K562 (cell line): ENCODE measurements around the gene MAD1L1. TPM values are rescaled to one million over a fixed set of nuclear protein-coding genes. Genes with fewer than 3 reads are reported as not detected.
A peak's percentile ranks its signal among the peaks of the same experiment; 100 is the strongest.

Experiments used
- ATAC-seq: fragments of 200-7000 bp; cut with Tn5 transposase; 3 replicates; pipeline ENCODE4 v1.9.1; 2020; ENCODE audit warnings: moderate library complexity
- BruUV-seq: library from RNA; stranded (reverse); fragments of 400-500 nt; replicated peaks from 2 replicates; lab custom pipeline; 2021; lab: Mats Ljungman, UMichigan
- CTCF ChIA-PET: fragments of 300-600 bp; formaldehyde crosslinking; extraction: SDS; loops from one replicate; lab custom pipeline; 2021; ENCODE audit warnings: low intra/inter-chr PET ratio; lab: Yijun Ruan, JAX
- POLR2A ChIA-PET: fragments of 300-600, 350-650 bp; sonication (Branson Sonifier 250); formaldehyde crosslinking; extraction: SDS; loops from one replicate; lab custom pipeline; 2021; ENCODE audit warnings: antibody characterized with exemption, inconsistent platforms; lab: Yijun Ruan, JAX
- DNase-seq, 4 experiments: peaks; one replicate each; pipeline versions ENCODE4 v3.0.0 to v3.0.0-alpha.2; 2011 to 2018; ENCODE audit warnings: low spot score in 3 of 4, mixed read lengths in 3 of 4; ENCODE audit errors: extremely low read depth in 1 of 4
- FAIRE-seq: peaks from 2 replicates; lab custom pipeline; 2011; peaks lifted over from hg19 to GRCh38; lab: Jason Lieb, UNC
- H2AFZ ChIP-seq: 2 replicates; pipeline ENCODE4 v1.6.0; 2011; ENCODE audit warnings: low read depth, low read length, control low read depth, inconsistent platforms
- H3K27ac ChIP-seq: fragments of 200-600 bp; 3 replicates; pipeline ENCODE4 v1.8.0; 2011; ENCODE audit warnings: low read depth, mild to moderate bottlenecking, control low read depth, inconsistent platforms, low read length, moderate library complexity, mixed read lengths; ENCODE audit errors: extremely low read depth
- H3K27me3 ChIP-seq, 2 experiments: fragments of 300-600 bp in 1 of 2; 2 replicates in 1 of 2; 3 replicates in 1 of 2; pipeline versions ENCODE4 v1.6.0 to v1.8.0; 2011; ENCODE audit warnings: inconsistent platforms in 2 of 2, low read length in 2 of 2, mild to moderate bottlenecking in 1 of 2, mixed read lengths in 1 of 2, moderate library complexity in 1 of 2; ENCODE audit not compliant: control insufficient read depth in 2 of 2, insufficient read depth in 2 of 2
- H3K36me3 ChIP-seq: fragments of 300-600 bp; 3 replicates; pipeline ENCODE4 v1.8.0; 2011; ENCODE audit warnings: mild to moderate bottlenecking, low read length, inconsistent platforms; ENCODE audit not compliant: control insufficient read depth, insufficient read depth
- H3K4me1 ChIP-seq, 2 experiments: fragments of 200-600 bp in 1 of 2; replicated peaks in 1 of 2; 2 replicates in 1 of 2; 3 replicates in 1 of 2; pipeline versions ENCODE4 v1.5.1 to v1.8.0; 2011; ENCODE audit warnings: inconsistent platforms in 2 of 2, low read length in 2 of 2, mild to moderate bottlenecking in 1 of 2, mixed read lengths in 1 of 2, moderate library complexity in 1 of 2; ENCODE audit not compliant: control insufficient read depth in 2 of 2, insufficient read depth in 2 of 2
- H3K4me2 ChIP-seq: 2 replicates; pipeline ENCODE4 v1.6.1; 2011; ENCODE audit warnings: low read length, control low read depth, inconsistent platforms, mixed read lengths; ENCODE audit not compliant: insufficient read depth
- H3K4me3 ChIP-seq: fragments of 200-600 bp; sonication (generic), shearing (Covaris generic); 2 replicates; pipeline ENCODE4 v1.5.1; 2016; ENCODE audit warnings: control low read depth, inconsistent platforms
- H3K79me2 ChIP-seq: fragments of 200-600 bp; 3 replicates; pipeline ENCODE4 v1.8.0; 2011; ENCODE audit warnings: low read length, inconsistent platforms; ENCODE audit not compliant: control insufficient read depth, insufficient read depth
- H3K9ac ChIP-seq, 2 experiments: 2 replicates each; pipeline versions ENCODE4 v1.6.0 to v1.6.1; 2011; ENCODE audit warnings: low read depth in 2 of 2, low read length in 2 of 2, control low read depth in 1 of 2, inconsistent platforms in 1 of 2, mild to moderate bottlenecking in 1 of 2, mixed read lengths in 1 of 2; ENCODE audit not compliant: insufficient read depth in 1 of 2
- H3K9me1 ChIP-seq: one replicate; pipeline ENCODE4 v1.6.0; 2011; ENCODE audit warnings: inconsistent platforms, mild to moderate bottlenecking, low read length, moderate library complexity; ENCODE audit not compliant: control insufficient read depth, insufficient read depth
- H3K9me3 ChIP-seq: replicated peaks from 2 replicates; pipeline ENCODE4 v1.5.1; 2011; ENCODE audit warnings: low read depth, low read length, inconsistent platforms; ENCODE audit not compliant: control insufficient read depth, insufficient read depth
- H4K20me1 ChIP-seq: replicated peaks from 2 replicates; pipeline ENCODE4 v1.6.1; 2011; ENCODE audit warnings: low read length, inconsistent platforms, mixed read lengths; ENCODE audit not compliant: control insufficient read depth, insufficient read depth
- CEBPG ChIP-seq, 3 experiments: fragments of 200-800 bp in 1 of 3; sonication (Bioruptor generic) in 1 of 3; sonication (generic) in 1 of 3; formaldehyde crosslinking in 1 of 3; IDR thresholded peaks in 2 of 3; conservative IDR thresholded peaks in 1 of 3; 2 replicates each; pipeline versions ENCODE4 v1.6.1 to v1.8.0; 2016 to 2022; ENCODE audit warnings: missing compliant biosample characterization in 2 of 3, missing genetic modification characterization in 2 of 3, mild to moderate bottlenecking in 1 of 3, missing genetic modification reagents in 1 of 3
- DPF2 ChIP-seq: fragments of 450-650 bp; IDR thresholded peaks from 2 replicates; pipeline ENCODE4 v1.6.1; 2016
- ESRRA ChIP-seq: fragments of 450-650 bp; IDR thresholded peaks from 2 replicates; pipeline ENCODE4 v1.6.1; 2014; ENCODE audit warnings: low read depth, mild to moderate bottlenecking, moderate library complexity, borderline replicate concordance
- FOXJ2 ChIP-seq: fragments of 200-800 bp; sonication (Bioruptor generic); IDR thresholded peaks from 2 replicates; pipeline ENCODE4 v1.6.1; 2016; ENCODE audit warnings: missing genetic modification characterization, missing compliant biosample characterization
- KHSRP ChIP-seq: fragments of 450-650 bp; IDR thresholded peaks from 2 replicates; pipeline ENCODE4 v1.6.1; 2017
- KLF1 ChIP-seq: fragments of 450-650 bp; IDR thresholded peaks from 2 replicates; pipeline ENCODE4 v1.6.1; 2016; ENCODE audit warnings: missing genetic modification characterization, missing compliant biosample characterization
- SAFB2 ChIP-seq: fragments of 200-400 bp; formaldehyde crosslinking; IDR thresholded peaks from 2 replicates; pipeline ENCODE4 v1.6.1; 2018; ENCODE audit warnings: borderline replicate concordance, low read length, low read depth, moderate library complexity; ENCODE audit not compliant: severe bottlenecking
- TGIF2 ChIP-seq: sonication (generic); formaldehyde crosslinking; IDR thresholded peaks from 2 replicates; pipeline ENCODE4 v1.8.1; 2022; ENCODE audit warnings: mild to moderate bottlenecking, missing genetic modification reagents, moderate library complexity
- ZFP36 ChIP-seq: fragments of 150-350 bp; IDR thresholded peaks from 2 replicates; pipeline ENCODE4 v1.6.1; 2018; ENCODE audit warnings: low read length, low read depth; ENCODE audit not compliant: partially characterized antibody
- ZNF184 ChIP-seq: sonication (generic); formaldehyde crosslinking; IDR thresholded peaks from 2 replicates; pipeline ENCODE4 v1.5.0; 2020; ENCODE audit warnings: missing genetic modification reagents
- ZNF644 ChIP-seq: fragments of 200-800 bp; sonication (Bioruptor generic); IDR thresholded peaks from 2 replicates; pipeline ENCODE4 v1.6.1; 2016; ENCODE audit warnings: low read depth, missing genetic modification characterization, missing compliant biosample characterization
- WGBS: fragments of 100-300 bp; shearing (Covaris generic); methylation state at CpG from one replicate; pipeline ENCODE4 v1.1.6; 2016; ENCODE audit warnings: low coverage, mixed read lengths; ENCODE audit not compliant: insufficient coverage; ENCODE audit errors: missing lambda C conversion rate; 5-methylcytosine and 5-hydroxymethylcytosine counted together
- in situ Hi-C: fragments of 300-500 bp; cut with MboI; formaldehyde crosslinking; loops from 4 replicates; pipeline ENCODE4 v1.15.0; 2018; ENCODE audit warnings: inconsistent platforms, mixed read lengths
- intact Hi-C: fragments of 100-400 bp; cut with micrococcal nuclease; formaldehyde crosslinking; loops from 2 replicates; pipeline ENCODE4 v1.14.2; 2022
- polyA plus RNA-seq, 8 experiments: library from polyadenylated mRNA; depleted of rRNA in 4 of 8; stranded (reverse) in 5 of 8; unstranded in 3 of 8; fragments of >200 nt; fragmentation: Nextera tagmentation in 2 of 8; fragmentation: Illumina TruSeq in 1 of 8; extraction: Ambion mirVana in 2 of 8; extraction: Trizol in 1 of 8; gene quantifications; 2 replicates each; pipeline versions ENCODE4 v1.2.1 to v1.2.3, GENCODE V29; 2011 to 2014; ENCODE audit warnings: inconsistent platforms in 1 of 8, missing spikeins in 1 of 8
- total RNA-seq, 7 experiments: library from RNA; depleted of rRNA in 6 of 7; stranded (reverse); fragments of >200 nt in 6 of 7; fragmentation: Illumina TruSeq in 2 of 7; extraction: Trizol in 2 of 7; gene quantifications; 2 replicates each; pipeline versions ENCODE4 v1.2.1 to v1.2.3, GENCODE V29; 2011 to 2021; ENCODE audit warnings: low replicate concordance in 1 of 7
- TF ChIP-seq, protein P1 (sequence below), 2 experiments: fragments of 450-650 bp in 1 of 2; sonication (generic) in 1 of 2; formaldehyde crosslinking; conservative IDR thresholded peaks; 2 replicates each; pipeline versions ENCODE4 v1.4.0 to v1.8.1; 2020 to 2022; ENCODE audit warnings: mild to moderate bottlenecking in 1 of 2, missing genetic modification reagents in 1 of 2
- TF ChIP-seq, protein P2 (sequence below): sonication (generic); formaldehyde crosslinking; IDR thresholded peaks from 2 replicates; pipeline ENCODE4 v1.9.0; 2022; ENCODE audit warnings: mild to moderate bottlenecking, missing genetic modification reagents

Gene MAD1L1
- total and polyA plus RNA-seq, 9 of the 15 experiments (the other 6 are each of a cell fraction or from before 2014, with no cell fraction given), result 1.7 to 89.7 (median 18.0) TPM

DNA sequence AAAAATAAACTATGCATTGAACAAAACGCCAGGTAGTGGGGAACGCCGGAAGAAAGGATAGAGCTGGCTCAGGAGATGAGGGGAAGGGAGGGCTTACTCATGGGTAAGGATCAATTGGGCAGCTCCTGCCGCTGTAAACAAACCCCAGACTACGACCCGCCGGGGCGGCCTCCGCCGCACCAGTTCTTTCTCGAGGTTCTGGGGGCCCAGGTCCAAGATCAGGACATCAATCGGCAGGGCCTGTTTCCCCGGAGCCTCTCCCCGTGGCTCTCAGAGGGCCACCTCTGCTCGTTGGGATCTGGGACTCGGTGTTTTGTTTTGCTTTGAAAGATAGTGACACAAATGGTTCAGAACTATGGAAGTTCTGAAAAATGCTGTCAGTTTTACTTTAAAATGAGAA, 422.2 kb downstream of the MAD1L1 start:
- TF ChIP-seq KHSRP, result no peak
- TF ChIP-seq KLF1 (tag), result no peak
- TF ChIP-seq, protein P1, sequence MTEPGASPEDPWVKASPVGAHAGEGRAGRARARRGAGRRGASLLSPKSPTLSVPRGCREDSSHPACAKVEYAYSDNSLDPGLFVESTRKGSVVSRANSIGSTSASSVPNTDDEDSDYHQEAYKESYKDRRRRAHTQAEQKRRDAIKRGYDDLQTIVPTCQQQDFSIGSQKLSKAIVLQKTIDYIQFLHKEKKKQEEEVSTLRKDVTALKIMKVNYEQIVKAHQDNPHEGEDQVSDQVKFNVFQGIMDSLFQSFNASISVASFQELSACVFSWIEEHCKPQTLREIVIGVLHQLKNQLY (CRISPR knock-in tag; conservative IDR thresholded peaks at IDR 0.05), result no peak
- TF ChIP-seq ESRRA, result no peak
- TF ChIP-seq CEBPG (CRISPR knock-in tag; IDR thresholded peaks at IDR 0.05), result no peak
- no peak for TF ChIP-seq CEBPG (tag; conservative IDR thresholded peaks at IDR 0.05 in 1 of 2, IDR thresholded peaks at IDR 0.05 in 1 of 2)
- no peak for TF ChIP-seq DPF2
- TF ChIP-seq, protein P2, sequence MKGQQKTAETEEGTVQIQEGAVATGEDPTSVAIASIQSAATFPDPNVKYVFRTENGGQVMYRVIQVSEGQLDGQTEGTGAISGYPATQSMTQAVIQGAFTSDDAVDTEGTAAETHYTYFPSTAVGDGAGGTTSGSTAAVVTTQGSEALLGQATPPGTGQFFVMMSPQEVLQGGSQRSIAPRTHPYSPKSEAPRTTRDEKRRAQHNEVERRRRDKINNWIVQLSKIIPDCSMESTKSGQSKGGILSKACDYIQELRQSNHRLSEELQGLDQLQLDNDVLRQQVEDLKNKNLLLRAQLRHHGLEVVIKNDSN (CRISPR knock-in tag), result no peak
- TF ChIP-seq ZFP36, result no peak
- no peak for TF ChIP-seq SAFB2
- TF ChIP-seq ZNF184 (CRISPR knock-in tag), result no peak
- TF ChIP-seq FOXJ2 (tag), result no peak
- TF ChIP-seq TGIF2, result no peak
- no peak for TF ChIP-seq ZNF644 (tag)
- H3K27me3 ChIP-seq, result no peaks in the 10 kb centered on the region; a peak in 1 of 5 replicates
- intact Hi-C loops, result no loop called here
- in situ Hi-C loops, result no loop called here
- H3K27ac ChIP-seq, result no peak overlapping the region
- 33% methylated on average over 16 of the region's 16 CpGs for WGBS
- no peaks in the 10 kb centered on the region for H4K20me1 ChIP-seq
- H3K79me2 ChIP-seq, result no peaks in the 10 kb centered on the region
- no peak overlapping the region for H2AFZ ChIP-seq
- H3K4me2 ChIP-seq, result no peak overlapping the region
- ChIA-PET CTCF (no interaction called here), POLR2A (no interaction called here)
- no peaks in the 10 kb centered on the region for H3K9me1 ChIP-seq
- no peak for DNase-seq
- no peak overlapping the region for H3K4me3 ChIP-seq
- peaks cover 13% of the 10 kb centered on the region; the same call in 2 of the 3 replicates for H3K36me3 ChIP-seq
- 0 out of 4 replicates have a peak overlapping the region, but pooled peaks of 1 of the 2 experiments have one; percentile 38 for H3K9ac ChIP-seq
- FAIRE-seq, result no peak
- H3K4me1 ChIP-seq, result peaks cover 0 to 45% of the 10 kb centered on the region in 2 experiments; a peak in 4 of 5 replicates
- H3K9me3 ChIP-seq, result 0 out of 2 replicates have a peak, but pooled peaks cover 3% of the 10 kb centered on the region
- BruUV-seq, result no TSS peak
- no peak for ATAC-seq
